HepG2 (cell line): ENCODE results near the gene CYB5D1. TPM values are rescaled to one million over a fixed set of nuclear protein-coding genes. Genes with fewer than 3 reads are reported as not detected.
A peak's percentile ranks its signal among the peaks of the same experiment; 100 is the strongest.

Experiments
- HNRNPK ChIP-seq: fragments of 200-400 bp; formaldehyde crosslinking; IDR thresholded peaks from 2 replicates; pipeline ENCODE4 v1.6.1; 2018; ENCODE audit warnings: low read length, low read depth, moderate library complexity, mild to moderate bottlenecking; ENCODE audit not compliant: poor library complexity, severe bottlenecking
- RBFOX2 ChIP-seq: fragments of 200-400 bp; formaldehyde crosslinking; IDR thresholded peaks from 2 replicates; pipeline ENCODE4 v1.6.1; 2017; ENCODE audit warnings: low read depth, mild to moderate bottlenecking, low read length
- TARDBP ChIP-seq: sonication (generic); formaldehyde crosslinking; IDR thresholded peaks from 2 replicates; pipeline ENCODE4 v1.8.0; 2022; ENCODE audit warnings: mild to moderate bottlenecking, missing genetic modification reagents
- ZNF569 ChIP-seq: sonication (generic); formaldehyde crosslinking; IDR thresholded peaks from 2 replicates; pipeline ENCODE4 v1.5.0; 2020; ENCODE audit warnings: mild to moderate bottlenecking, missing genetic modification reagents, moderate library complexity, borderline replicate concordance
- ZNF616 ChIP-seq: sonication (generic); formaldehyde crosslinking; IDR thresholded peaks from 2 replicates; pipeline ENCODE4 v1.5.0; 2020; ENCODE audit warnings: low read depth, mild to moderate bottlenecking, missing genetic modification reagents
- polyA plus RNA-seq, 8 experiments: library from polyadenylated mRNA; depleted of rRNA in 3 of 8; stranded (reverse) in 7 of 8; unstranded in 1 of 8; fragments of >200 nt; fragmentation: Illumina TruSeq in 4 of 8; extraction: Trizol in 4 of 8; gene quantifications; 2 replicates each; pipeline versions ENCODE4 v1.2.1 to v1.2.3, GENCODE V29; 2011 to 2016; ENCODE audit warnings: low read depth in 4 of 8, missing spikeins in 1 of 8, mixed read lengths in 1 of 8; ENCODE audit not compliant: insufficient read depth in 1 of 8
- total RNA-seq, 5 experiments: library from RNA; depleted of rRNA; stranded (reverse); fragments of >200 nt; fragmentation: Illumina TruSeq; extraction: Trizol; gene quantifications; 2 replicates each; pipeline ENCODE4 v1.2.3, GENCODE V29; 2016; ENCODE audit warnings: low read depth in 1 of 5
- TF ChIP-seq, protein P1 (sequence below): IDR thresholded peaks from 2 replicates; pipeline ENCODE4 v1.6.1; 2016; ENCODE audit warnings: control low read depth
- TF ChIP-seq, protein P2 (sequence below): sonication (generic); formaldehyde crosslinking; conservative IDR thresholded peaks from 2 replicates; pipeline ENCODE4 v1.5.0; 2020; ENCODE audit warnings: missing genetic modification reagents
- TF ChIP-seq, protein P3 (sequence below): sonication (generic); formaldehyde crosslinking; IDR thresholded peaks from 2 replicates; pipeline ENCODE4 v1.5.0; 2020; ENCODE audit warnings: missing genetic modification reagents
- TF ChIP-seq, protein P4 (sequence below): sonication (generic); formaldehyde crosslinking; IDR thresholded peaks from 2 replicates; pipeline ENCODE4 v1.9.0; 2021; ENCODE audit warnings: missing genetic modification reagents, borderline replicate concordance
- TF ChIP-seq, protein P5 (sequence below): sonication (generic); formaldehyde crosslinking; conservative IDR thresholded peaks from 2 replicates; pipeline ENCODE4 v1.4.0; 2020; ENCODE audit warnings: mild to moderate bottlenecking, missing genetic modification reagents, moderate library complexity

The CYB5D1 gene
- total and polyA plus RNA-seq, 2 of the 13 experiments (the other 11 are each of a cell fraction or from before 2014, with no cell fraction given) = 8.9 to 17.0 TPM

DNA sequence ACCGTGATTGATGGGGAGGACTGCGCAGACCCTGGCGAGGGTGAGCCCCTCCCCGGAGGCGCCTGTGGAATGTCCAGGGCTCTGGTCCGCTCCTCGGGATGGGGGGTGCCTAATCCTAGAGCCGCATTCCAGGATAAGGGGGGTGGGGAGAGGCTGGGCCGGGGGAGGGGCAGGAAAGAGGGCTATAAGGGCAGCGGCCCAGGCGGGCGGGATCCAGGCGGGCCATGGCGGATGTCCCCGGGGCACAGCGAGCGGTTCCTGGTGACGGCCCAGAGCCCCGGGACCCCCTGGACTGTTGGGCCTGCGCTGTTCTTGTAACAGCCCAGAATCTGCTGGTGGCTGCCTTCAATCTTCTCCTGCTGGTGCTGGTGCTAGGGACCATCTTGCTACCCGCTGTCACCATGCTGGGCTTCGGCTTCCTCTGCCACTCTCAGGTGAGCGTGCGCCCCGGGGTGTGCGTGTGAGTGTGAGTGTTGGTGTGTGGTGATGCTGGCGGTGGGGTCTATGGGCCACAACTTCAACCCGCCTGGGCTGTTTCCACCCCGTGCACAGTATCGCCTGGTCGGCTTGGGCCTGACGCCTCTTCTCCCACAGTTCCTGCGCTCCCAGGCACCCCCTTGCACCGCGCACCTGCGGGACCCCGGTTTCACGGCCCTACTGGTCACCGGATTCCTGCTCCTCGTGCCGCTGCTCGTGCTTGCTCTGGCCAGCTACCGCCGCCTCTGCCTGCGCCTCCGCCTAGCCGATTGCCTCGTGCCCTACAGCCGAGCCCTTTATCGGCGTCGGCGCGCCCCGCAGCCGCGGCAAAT, 2.7 kb upstream of the CYB5D1 start, which contains the start of gene TMEM88 (continued):
- peak; percentile 51 for TF ChIP-seq HNRNPK
- TF ChIP-seq, protein P1, sequence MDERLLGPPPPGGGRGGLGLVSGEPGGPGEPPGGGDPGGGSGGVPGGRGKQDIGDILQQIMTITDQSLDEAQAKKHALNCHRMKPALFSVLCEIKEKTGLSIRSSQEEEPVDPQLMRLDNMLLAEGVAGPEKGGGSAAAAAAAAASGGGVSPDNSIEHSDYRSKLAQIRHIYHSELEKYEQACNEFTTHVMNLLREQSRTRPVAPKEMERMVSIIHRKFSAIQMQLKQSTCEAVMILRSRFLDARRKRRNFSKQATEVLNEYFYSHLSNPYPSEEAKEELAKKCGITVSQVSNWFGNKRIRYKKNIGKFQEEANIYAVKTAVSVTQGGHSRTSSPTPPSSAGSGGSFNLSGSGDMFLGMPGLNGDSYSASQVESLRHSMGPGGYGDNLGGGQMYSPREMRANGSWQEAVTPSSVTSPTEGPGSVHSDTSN (CRISPR knock-in tag) = no peak
- TF ChIP-seq TARDBP (CRISPR knock-in tag) = 0 out of 2 replicates have a peak, but pooled peaks have one; percentile 7
- TF ChIP-seq ZNF569 (CRISPR knock-in tag) = no peak
- TF ChIP-seq, protein P2, sequence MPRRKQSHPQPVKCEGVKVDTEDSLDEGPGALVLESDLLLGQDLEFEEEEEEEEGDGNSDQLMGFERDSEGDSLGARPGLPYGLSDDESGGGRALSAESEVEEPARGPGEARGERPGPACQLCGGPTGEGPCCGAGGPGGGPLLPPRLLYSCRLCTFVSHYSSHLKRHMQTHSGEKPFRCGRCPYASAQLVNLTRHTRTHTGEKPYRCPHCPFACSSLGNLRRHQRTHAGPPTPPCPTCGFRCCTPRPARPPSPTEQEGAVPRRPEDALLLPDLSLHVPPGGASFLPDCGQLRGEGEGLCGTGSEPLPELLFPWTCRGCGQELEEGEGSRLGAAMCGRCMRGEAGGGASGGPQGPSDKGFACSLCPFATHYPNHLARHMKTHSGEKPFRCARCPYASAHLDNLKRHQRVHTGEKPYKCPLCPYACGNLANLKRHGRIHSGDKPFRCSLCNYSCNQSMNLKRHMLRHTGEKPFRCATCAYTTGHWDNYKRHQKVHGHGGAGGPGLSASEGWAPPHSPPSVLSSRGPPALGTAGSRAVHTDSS (CRISPR knock-in tag) = no peak
- no peak for TF ChIP-seq ZNF616 (CRISPR knock-in tag)
- peak; percentile 79 for TF ChIP-seq RBFOX2
- TF ChIP-seq, protein P3, sequence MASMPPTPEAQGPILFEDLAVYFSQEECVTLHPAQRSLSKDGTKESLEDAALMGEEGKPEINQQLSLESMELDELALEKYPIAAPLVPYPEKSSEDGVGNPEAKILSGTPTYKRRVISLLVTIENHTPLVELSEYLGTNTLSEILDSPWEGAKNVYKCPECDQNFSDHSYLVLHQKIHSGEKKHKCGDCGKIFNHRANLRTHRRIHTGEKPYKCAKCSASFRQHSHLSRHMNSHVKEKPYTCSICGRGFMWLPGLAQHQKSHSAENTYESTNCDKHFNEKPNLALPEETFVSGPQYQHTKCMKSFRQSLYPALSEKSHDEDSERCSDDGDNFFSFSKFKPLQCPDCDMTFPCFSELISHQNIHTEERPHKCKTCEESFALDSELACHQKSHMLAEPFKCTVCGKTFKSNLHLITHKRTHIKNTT = no peak
- TF ChIP-seq, protein P4, sequence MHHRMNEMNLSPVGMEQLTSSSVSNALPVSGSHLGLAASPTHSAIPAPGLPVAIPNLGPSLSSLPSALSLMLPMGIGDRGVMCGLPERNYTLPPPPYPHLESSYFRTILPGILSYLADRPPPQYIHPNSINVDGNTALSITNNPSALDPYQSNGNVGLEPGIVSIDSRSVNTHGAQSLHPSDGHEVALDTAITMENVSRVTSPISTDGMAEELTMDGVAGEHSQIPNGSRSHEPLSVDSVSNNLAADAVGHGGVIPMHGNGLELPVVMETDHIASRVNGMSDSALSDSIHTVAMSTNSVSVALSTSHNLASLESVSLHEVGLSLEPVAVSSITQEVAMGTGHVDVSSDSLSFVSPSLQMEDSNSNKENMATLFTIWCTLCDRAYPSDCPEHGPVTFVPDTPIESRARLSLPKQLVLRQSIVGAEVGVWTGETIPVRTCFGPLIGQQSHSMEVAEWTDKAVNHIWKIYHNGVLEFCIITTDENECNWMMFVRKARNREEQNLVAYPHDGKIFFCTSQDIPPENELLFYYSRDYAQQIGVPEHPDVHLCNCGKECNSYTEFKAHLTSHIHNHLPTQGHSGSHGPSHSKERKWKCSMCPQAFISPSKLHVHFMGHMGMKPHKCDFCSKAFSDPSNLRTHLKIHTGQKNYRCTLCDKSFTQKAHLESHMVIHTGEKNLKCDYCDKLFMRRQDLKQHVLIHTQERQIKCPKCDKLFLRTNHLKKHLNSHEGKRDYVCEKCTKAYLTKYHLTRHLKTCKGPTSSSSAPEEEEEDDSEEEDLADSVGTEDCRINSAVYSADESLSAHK (CRISPR knock-in tag) = no peak
- TF ChIP-seq, protein P5, sequence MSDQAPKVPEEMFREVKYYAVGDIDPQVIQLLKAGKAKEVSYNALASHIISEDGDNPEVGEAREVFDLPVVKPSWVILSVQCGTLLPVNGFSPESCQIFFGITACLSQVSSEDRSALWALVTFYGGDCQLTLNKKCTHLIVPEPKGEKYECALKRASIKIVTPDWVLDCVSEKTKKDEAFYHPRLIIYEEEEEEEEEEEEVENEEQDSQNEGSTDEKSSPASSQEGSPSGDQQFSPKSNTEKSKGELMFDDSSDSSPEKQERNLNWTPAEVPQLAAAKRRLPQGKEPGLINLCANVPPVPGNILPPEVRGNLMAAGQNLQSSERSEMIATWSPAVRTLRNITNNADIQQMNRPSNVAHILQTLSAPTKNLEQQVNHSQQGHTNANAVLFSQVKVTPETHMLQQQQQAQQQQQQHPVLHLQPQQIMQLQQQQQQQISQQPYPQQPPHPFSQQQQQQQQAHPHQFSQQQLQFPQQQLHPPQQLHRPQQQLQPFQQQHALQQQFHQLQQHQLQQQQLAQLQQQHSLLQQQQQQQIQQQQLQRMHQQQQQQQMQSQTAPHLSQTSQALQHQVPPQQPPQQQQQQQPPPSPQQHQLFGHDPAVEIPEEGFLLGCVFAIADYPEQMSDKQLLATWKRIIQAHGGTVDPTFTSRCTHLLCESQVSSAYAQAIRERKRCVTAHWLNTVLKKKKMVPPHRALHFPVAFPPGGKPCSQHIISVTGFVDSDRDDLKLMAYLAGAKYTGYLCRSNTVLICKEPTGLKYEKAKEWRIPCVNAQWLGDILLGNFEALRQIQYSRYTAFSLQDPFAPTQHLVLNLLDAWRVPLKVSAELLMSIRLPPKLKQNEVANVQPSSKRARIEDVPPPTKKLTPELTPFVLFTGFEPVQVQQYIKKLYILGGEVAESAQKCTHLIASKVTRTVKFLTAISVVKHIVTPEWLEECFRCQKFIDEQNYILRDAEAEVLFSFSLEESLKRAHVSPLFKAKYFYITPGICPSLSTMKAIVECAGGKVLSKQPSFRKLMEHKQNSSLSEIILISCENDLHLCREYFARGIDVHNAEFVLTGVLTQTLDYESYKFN (CRISPR knock-in tag) = no peak
